H9 (cell line): ENCODE measurements around the gene SPECC1L. TPM values are rescaled to one million over a fixed set of nuclear protein-coding genes. Genes with fewer than 3 reads are reported as not detected.

ENCODE experiments used
- DNase-seq: peaks from one replicate; pipeline ENCODE4 v3.0.0-alpha.2; 2017
- H2AFZ ChIP-seq: one replicate; pipeline ENCODE4 v1.6.1; 2013; ENCODE audit warnings: mild to moderate bottlenecking, low read length, control low read depth, moderate library complexity
- H2AK5ac ChIP-seq: 2 replicates; pipeline ENCODE4 v1.6.1; 2013; ENCODE audit warnings: low read length, control low read depth, mixed read lengths; ENCODE audit not compliant: insufficient read length
- H2BK120ac ChIP-seq: one replicate; pipeline ENCODE4 v1.6.1; 2013; ENCODE audit warnings: low read depth, mild to moderate bottlenecking, low read length, control low read depth, inconsistent platforms; ENCODE audit not compliant: poor library complexity, severe bottlenecking
- H2BK12ac ChIP-seq: 2 replicates; pipeline ENCODE4 v1.6.1; 2013; ENCODE audit warnings: low read length, control low read depth, mixed read lengths, low read depth; ENCODE audit not compliant: insufficient read length
- H2BK15ac ChIP-seq: 2 replicates; pipeline ENCODE4 v1.6.1; 2013; ENCODE audit warnings: low read depth, low read length, control low read depth
- H2BK20ac ChIP-seq: one replicate; pipeline ENCODE4 v1.6.1; 2013; ENCODE audit warnings: low read depth, mild to moderate bottlenecking, low read length, control low read depth, inconsistent platforms; ENCODE audit not compliant: poor library complexity, severe bottlenecking
- H2BK5ac ChIP-seq: 2 replicates; pipeline ENCODE4 v1.6.1; 2013; ENCODE audit warnings: low read length, control low read depth, mixed read lengths; ENCODE audit not compliant: insufficient read length
- H3K14ac ChIP-seq: 2 replicates; pipeline ENCODE4 v1.6.1; 2013; ENCODE audit warnings: low read length, control low read depth; ENCODE audit not compliant: insufficient read depth
- H3K18ac ChIP-seq: 2 replicates; pipeline ENCODE4 v1.6.1; 2013; ENCODE audit warnings: low read depth, mild to moderate bottlenecking, mixed read lengths, low read length, control low read depth; ENCODE audit not compliant: insufficient read length
- H3K23ac ChIP-seq: 2 replicates; pipeline ENCODE4 v1.6.1; 2013; ENCODE audit warnings: low read length, control low read depth, mixed read lengths, low read depth; ENCODE audit not compliant: insufficient read length
- H3K23me2 ChIP-seq: 2 replicates; pipeline ENCODE4 v1.6.1; 2013; ENCODE audit warnings: low read depth, mild to moderate bottlenecking, mixed read lengths, low read length, control low read depth; ENCODE audit not compliant: insufficient read length, poor library complexity, severe bottlenecking
- H3K27ac ChIP-seq: 2 replicates; pipeline ENCODE4 v1.5.1; 2013; ENCODE audit warnings: low read length, control low read depth, mixed read lengths, low read depth; ENCODE audit not compliant: insufficient read length
- H3K27me3 ChIP-seq: 2 replicates; pipeline ENCODE4 v1.6.1; 2013; ENCODE audit warnings: low read length, control low read depth, inconsistent platforms; ENCODE audit not compliant: insufficient read depth
- H3K4ac ChIP-seq: 2 replicates; pipeline ENCODE4 v1.6.1; 2013; ENCODE audit warnings: low read depth, mild to moderate bottlenecking, control low read depth, inconsistent platforms, low read length, moderate library complexity
- H3K4me1 ChIP-seq: 2 replicates; pipeline ENCODE4 v1.6.1; 2013; ENCODE audit warnings: low read length, control low read depth, inconsistent platforms; ENCODE audit not compliant: insufficient read depth
- H3K4me2 ChIP-seq: 2 replicates; pipeline ENCODE4 v1.6.1; 2013; ENCODE audit warnings: low read length, control low read depth, mixed read lengths; ENCODE audit not compliant: insufficient read length, insufficient read depth
- H3K56ac ChIP-seq: 2 replicates; pipeline ENCODE4 v1.6.1; 2013; ENCODE audit warnings: low read depth, mild to moderate bottlenecking, mixed read lengths, low read length, control low read depth; ENCODE audit not compliant: insufficient read length
- H3K79me1 ChIP-seq: 2 replicates; pipeline ENCODE4 v1.6.1; 2013; ENCODE audit warnings: low read depth, mild to moderate bottlenecking, moderate library complexity, low read length, control low read depth, inconsistent platforms; ENCODE audit not compliant: insufficient read depth, poor library complexity, severe bottlenecking
- H3K79me2 ChIP-seq: 2 replicates; pipeline ENCODE4 v1.6.1; 2013; ENCODE audit warnings: low read length, control low read depth, inconsistent platforms; ENCODE audit not compliant: insufficient read depth
- H3K9ac ChIP-seq: 2 replicates; pipeline ENCODE4 v1.6.1; 2013; ENCODE audit warnings: low read length, control low read depth, mixed read lengths; ENCODE audit not compliant: insufficient read length; ENCODE audit errors: extremely low read depth
- H3K9me3 ChIP-seq: one replicate; pipeline ENCODE4 v1.6.1; 2013; ENCODE audit warnings: low read depth, low read length, inconsistent platforms; ENCODE audit not compliant: control insufficient read depth
- H3T11ph ChIP-seq: one replicate; pipeline ENCODE4 v1.6.1; 2013; ENCODE audit warnings: mild to moderate bottlenecking, low read length, control low read depth, inconsistent platforms
- H4K20me1 ChIP-seq: one replicate; pipeline ENCODE4 v1.6.1; 2013; ENCODE audit not compliant: control insufficient read depth, insufficient read length, insufficient read depth
- H4K5ac ChIP-seq: 2 replicates; pipeline ENCODE4 v1.6.1; 2013; ENCODE audit warnings: low read depth, mild to moderate bottlenecking, mixed read lengths, low read length, control low read depth; ENCODE audit not compliant: insufficient read length
- H4K8ac ChIP-seq: replicated peaks from 2 replicates; pipeline ENCODE4 v1.6.1; 2013; ENCODE audit warnings: low read length, control low read depth, mixed read lengths, low read depth; ENCODE audit not compliant: insufficient read length
- H4K91ac ChIP-seq: 2 replicates; pipeline ENCODE4 v1.6.1; 2013; ENCODE audit warnings: low read depth, mild to moderate bottlenecking, moderate library complexity, mixed read lengths, low read length, control low read depth; ENCODE audit not compliant: insufficient read length
- H3K27ac Mint-ChIP-seq, 3 experiments: 2 replicates in 2 of 3; 3 replicates in 1 of 3; pipeline ENCODE4 v1.8.0; 2020 to 2021; ENCODE audit warnings: mixed read lengths in 3 of 3, mild to moderate bottlenecking in 1 of 3, moderate library complexity in 1 of 3
- H3K27me3 Mint-ChIP-seq: 2 replicates; pipeline ENCODE4 v1.8.0; 2021; ENCODE audit warnings: low read depth, mild to moderate bottlenecking, moderate library complexity, mixed read lengths
- H3K36me3 Mint-ChIP-seq, 3 experiments: 2 replicates in 2 of 3; 3 replicates in 1 of 3; pipeline ENCODE4 v1.8.0; 2020 to 2021; ENCODE audit warnings: low read depth in 3 of 3, mixed read lengths in 3 of 3; ENCODE audit not compliant: insufficient read depth in 1 of 3
- H3K4me1 Mint-ChIP-seq, 2 experiments: 2 replicates each; pipeline ENCODE4 v1.8.0; 2020; ENCODE audit warnings: mixed read lengths in 2 of 2
- H3K4me3 Mint-ChIP-seq, 2 experiments: 2 replicates in 1 of 2; 3 replicates in 1 of 2; pipeline ENCODE4 v1.8.0; 2020 to 2021; ENCODE audit warnings: mild to moderate bottlenecking in 2 of 2, mixed read lengths in 2 of 2, moderate library complexity in 1 of 2
- H3K9me3 Mint-ChIP-seq, 2 experiments: 2 replicates in 1 of 2; 3 replicates in 1 of 2; pipeline ENCODE4 v1.8.0; 2020; ENCODE audit warnings: mild to moderate bottlenecking in 2 of 2, mixed read lengths in 2 of 2, moderate library complexity in 1 of 2
- CTCF ChIP-seq: fragments of 200-600 bp; sonication (generic); conservative IDR thresholded peaks from 3 replicates; pipeline ENCODE4 v1.8.0; 2021; ENCODE audit warnings: antibody characterized with exemption, mild to moderate bottlenecking
- WGBS: extraction: QIAGEN DNeasy Blood & Tissue Kit; methylation state at CpG from one replicate; pipeline ENCODE4 v1.1.7; 2013; ENCODE audit warnings: missing lambda C conversion rate, low lambda C conversion rate, mixed read lengths; ENCODE audit not compliant: insufficient read length; ENCODE audit errors: extremely low coverage; 5-methylcytosine and 5-hydroxymethylcytosine counted together
- total RNA-seq: library from RNA; stranded (reverse); gene quantifications from 2 replicates; pipeline ENCODE4 v1.2.1, GENCODE V29; 2021

The SPECC1L gene
- total RNA-seq, 1 experiment from 2014 or later, result 57.1 TPM

- no peak overlapping the region for H3K9ac ChIP-seq
- no peak overlapping the region for H2AFZ ChIP-seq
- peaks cover 16 to 25% of the 10 kb centered on the region in 2 experiments for H3K4me1 Mint-ChIP-seq
- TF ChIP-seq CTCF, result no peak
- H3K27me3 ChIP-seq, result no peaks in the 10 kb centered on the region; the same call in 1 of the 2 replicates
- no peak overlapping the region for H2BK15ac ChIP-seq
- no peaks in the 10 kb centered on the region; a peak in 1 of 5 replicates for H3K9me3 Mint-ChIP-seq
- 0 out of 2 replicates have a peak, but pooled peaks cover 5% of the 10 kb centered on the region for H3K4me1 ChIP-seq
- WGBS, result no CpG with 5 or more reads among the region's 32 CpGs
- peak overlapping the region; percentile 27 for H3K4me2 ChIP-seq
- no peak overlapping the region; the same call in 1 of the 2 replicates for H3K14ac ChIP-seq
- H3K27ac ChIP-seq, result no peak overlapping the region
- H3K27ac Mint-ChIP-seq, result no peak overlapping the region
- no peak overlapping the region for H3K18ac ChIP-seq
- no peak overlapping the region for H3K4ac ChIP-seq
- H2BK20ac ChIP-seq, result no peak overlapping the region
- H3K56ac ChIP-seq, result no peak overlapping the region
- no peak for DNase-seq
- H4K20me1 ChIP-seq, result no peaks in the 10 kb centered on the region
- peak overlapping the region; percentile 72 to 85 for H3K4me3 Mint-ChIP-seq
- H4K91ac ChIP-seq, result no peak overlapping the region
- no peaks in the 10 kb centered on the region; a peak in 1 of 7 replicates for H3K36me3 Mint-ChIP-seq
- no peak overlapping the region for H2BK12ac ChIP-seq
- H3K23me2 ChIP-seq, result peaks cover 7% of the 10 kb centered on the region
- H2BK120ac ChIP-seq, result no peak overlapping the region
- H2BK5ac ChIP-seq, result no peak overlapping the region
- H3K9me3 ChIP-seq, result no peaks in the 10 kb centered on the region
- no peaks in the 10 kb centered on the region for H3K79me1 ChIP-seq
- H3K23ac ChIP-seq, result no peak overlapping the region
- no peak overlapping the region for H4K5ac ChIP-seq
- H4K8ac ChIP-seq, result no peak overlapping the region
- no peaks in the 10 kb centered on the region for H3K79me2 ChIP-seq
- H2AK5ac ChIP-seq, result no peak overlapping the region
- H3K27me3 Mint-ChIP-seq, result peaks cover 36% of the 10 kb centered on the region
- H3T11ph ChIP-seq, result no peak overlapping the region
Measured at GRCh38 chr22:24424901-24425775, 154.5 kb downstream of the SPECC1L start.
